Stimulated activated CD8-positive, alpha-beta memory T cell treated with anti-CD3 and anti-CD28 coated beads, Interleukin-7, amount 100 ng/mL, for 24 hours (primary cell): ENCODE measurements around the gene DDX39A.
"Not testable (repeated sequence)": the region's sequence is repeated elsewhere in the genome, so short reads cannot be mapped to it uniquely, and the experiment has no call there.

Experiments
- DNase-seq: peaks from one replicate; pipeline ENCODE4 v3.0.0-alpha.2; 2020; ENCODE audit warnings: low read depth

Gene DDX39A

DNA sequence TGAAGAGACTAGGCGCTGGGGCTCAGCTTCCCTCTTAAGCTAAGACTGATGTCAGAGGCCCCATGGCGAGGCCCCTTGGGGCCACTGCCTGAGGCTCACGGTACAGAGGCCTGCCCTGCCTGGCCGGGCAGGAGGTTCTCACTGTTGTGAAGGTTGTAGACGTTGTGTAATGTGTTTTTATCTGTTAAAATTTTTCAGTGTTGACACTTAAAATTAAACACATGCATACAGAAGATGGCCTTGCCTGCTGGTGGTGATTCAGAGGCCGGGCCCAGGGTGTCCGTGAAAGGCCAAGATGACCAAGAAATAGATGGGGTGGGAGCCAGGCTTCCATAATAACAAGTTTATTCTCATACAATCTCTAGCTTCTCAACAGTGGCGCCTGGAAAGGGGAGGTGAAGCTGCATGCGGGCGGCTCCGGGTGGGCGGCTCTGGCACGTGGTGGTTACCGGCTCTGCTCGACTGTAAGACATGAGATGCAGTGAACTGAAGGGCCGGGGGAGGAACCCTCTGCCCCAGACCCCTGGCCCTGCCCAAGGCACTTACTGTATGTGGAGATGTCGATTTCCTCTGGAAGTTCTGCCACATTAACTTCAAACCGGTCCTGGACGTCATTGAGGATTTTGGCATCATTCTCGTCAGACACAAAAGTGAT is 10.5 kb downstream of the DDX39A start:
- no peak for DNase-seq

DNA sequence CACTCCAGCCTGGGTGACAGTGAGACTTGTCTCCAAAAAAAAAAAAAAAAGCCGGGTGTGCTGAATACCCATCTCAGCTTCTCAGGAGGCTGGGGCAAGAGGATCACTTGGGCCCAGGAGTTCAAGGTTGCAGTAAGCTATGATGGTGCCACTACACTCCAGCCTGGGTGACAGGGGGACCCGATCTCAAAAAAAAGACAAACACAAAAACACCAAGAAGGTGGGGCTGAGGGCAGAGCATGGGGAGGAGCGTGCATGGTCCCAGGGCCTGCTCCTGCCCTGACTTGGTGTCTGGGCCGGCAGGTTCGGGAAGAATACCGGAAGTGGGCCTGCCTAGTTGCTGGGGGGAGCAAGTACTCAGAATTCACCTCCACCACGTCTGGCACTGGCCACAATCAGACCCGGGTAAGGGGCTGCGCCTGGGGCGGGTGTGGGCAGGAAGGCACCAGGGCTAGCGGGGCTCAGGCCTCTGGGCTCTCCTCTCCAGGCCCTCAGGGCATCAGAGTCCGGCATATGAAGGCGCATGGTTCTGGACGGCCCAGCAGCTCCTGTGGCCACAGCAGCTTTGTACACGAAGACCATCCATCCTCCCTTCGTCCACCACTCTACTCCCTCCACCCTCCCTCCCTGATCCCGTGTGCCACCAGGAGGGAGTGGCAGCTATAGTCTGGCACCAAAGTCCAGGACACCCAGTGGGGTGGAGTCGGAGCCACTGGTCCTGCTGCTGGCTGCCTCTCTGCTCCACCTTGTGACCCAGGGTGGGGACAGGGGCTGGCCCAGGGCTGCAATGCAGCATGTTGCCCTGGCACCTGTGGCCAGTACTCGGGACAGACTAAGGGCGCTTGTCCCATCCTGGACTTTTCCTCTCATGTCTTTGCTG is 11.3 kb downstream of the DDX39A start:
- DNase-seq: no peak

DNA sequence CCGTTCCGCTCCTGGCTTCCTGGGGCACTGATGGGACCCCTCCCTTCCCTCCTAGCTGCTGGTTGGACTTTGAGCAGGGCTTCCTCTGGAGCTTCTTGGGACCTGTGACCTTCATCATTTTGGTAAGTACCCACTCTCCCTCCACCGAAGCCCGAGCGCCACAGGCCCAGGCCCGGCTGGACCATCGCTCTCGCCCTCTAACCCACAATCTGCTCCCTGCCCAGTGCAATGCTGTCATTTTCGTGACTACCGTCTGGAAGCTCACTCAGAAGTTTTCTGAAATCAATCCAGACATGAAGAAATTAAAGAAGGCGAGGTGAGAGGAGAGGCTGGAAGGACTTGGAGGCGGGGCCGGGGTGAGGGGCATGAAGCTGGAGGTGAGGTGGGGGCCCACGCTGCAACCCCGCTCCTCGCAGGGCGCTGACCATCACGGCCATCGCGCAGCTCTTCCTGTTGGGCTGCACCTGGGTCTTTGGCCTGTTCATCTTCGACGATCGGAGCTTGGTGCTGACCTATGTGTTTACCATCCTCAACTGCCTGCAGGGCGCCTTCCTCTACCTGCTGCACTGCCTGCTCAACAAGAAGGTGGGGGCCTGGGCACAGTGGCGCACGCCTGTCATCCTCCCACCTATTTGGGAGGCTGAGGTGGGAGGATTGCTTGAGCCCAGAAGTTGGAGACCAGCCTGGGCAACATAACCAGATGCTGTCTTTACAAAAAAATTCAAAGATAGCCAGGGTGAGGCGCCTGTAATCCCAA is 12.3 kb downstream of the DDX39A start:
- no peak for DNase-seq

DNA sequence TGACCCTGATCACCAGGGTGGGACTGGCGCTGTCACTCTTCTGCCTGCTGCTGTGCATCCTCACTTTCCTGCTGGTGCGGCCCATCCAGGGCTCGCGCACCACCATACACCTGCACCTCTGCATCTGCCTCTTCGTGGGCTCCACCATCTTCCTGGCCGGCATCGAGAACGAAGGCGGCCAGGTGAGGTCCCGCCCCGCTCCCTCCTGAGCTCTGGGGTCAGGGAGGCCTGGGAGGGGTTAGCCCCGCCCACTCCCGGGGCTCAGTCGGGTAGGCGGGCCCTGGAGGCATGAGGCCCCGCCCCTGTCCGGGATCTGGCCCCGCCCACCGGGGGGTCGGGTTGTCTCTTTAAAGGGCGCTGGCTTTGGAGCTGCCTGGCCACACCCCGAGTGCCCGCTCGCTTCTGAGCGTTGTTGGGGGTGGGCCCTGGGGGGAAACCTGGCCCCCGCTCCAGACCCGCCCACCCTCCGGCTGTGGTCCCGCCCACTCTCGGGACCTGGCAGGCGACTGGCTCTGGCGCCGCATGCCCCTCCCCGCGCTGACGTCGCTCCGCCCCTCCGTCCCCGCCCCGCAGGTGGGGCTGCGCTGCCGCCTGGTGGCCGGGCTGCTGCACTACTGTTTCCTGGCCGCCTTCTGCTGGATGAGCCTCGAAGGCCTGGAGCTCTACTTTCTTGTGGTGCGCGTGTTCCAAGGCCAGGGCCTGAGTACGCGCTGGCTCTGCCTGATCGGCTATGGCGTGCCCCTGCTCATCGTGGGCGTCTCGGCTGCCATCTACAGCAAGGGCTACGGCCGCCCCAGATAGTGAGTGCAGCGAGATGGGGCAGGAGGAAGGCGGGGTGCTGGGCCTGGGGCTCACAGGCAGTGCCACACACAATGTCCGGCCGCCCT is 13.1 kb downstream of the DDX39A start:
- peak; percentile 83 for DNase-seq

DNA sequence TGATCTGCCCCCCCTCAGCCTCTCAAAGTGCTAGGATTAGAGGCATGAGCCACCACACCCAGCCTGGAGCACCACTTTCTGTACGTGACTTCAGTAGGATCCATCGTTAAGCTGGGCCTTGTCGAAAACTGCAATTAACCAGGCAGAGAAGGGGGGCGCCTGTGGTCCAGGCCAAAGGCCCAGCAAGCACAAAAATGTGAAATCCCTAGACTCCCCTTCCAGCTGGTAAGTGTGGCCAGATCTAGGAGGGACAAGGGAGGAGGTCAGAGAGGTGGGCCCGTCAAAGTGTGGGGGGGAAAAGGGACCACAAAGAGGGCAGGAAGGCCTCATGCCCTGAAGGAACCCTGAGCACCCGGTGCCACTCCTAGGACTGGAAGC is 13.8 kb downstream of the DDX39A start:
- DNase-seq: no peak

DNA sequence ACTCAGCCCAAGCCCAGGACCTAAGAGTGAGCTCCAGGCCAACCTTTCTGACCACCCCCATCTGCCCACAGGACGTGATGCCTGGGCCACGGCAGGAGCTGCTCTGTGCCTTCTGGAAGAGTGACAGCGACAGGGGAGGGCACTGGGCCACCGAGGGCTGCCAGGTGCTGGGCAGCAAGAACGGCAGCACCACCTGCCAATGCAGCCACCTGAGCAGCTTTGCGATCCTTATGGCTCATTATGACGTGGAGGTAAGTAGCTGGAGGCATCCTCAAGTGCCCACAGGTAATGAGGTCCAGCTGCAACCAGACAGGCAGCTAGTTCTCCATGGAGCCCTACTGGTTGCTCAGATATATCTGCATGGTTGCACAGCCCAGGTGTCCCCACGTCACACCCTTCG is 14.8 kb downstream of the DDX39A start:
- DNase-seq: no peak

DNA sequence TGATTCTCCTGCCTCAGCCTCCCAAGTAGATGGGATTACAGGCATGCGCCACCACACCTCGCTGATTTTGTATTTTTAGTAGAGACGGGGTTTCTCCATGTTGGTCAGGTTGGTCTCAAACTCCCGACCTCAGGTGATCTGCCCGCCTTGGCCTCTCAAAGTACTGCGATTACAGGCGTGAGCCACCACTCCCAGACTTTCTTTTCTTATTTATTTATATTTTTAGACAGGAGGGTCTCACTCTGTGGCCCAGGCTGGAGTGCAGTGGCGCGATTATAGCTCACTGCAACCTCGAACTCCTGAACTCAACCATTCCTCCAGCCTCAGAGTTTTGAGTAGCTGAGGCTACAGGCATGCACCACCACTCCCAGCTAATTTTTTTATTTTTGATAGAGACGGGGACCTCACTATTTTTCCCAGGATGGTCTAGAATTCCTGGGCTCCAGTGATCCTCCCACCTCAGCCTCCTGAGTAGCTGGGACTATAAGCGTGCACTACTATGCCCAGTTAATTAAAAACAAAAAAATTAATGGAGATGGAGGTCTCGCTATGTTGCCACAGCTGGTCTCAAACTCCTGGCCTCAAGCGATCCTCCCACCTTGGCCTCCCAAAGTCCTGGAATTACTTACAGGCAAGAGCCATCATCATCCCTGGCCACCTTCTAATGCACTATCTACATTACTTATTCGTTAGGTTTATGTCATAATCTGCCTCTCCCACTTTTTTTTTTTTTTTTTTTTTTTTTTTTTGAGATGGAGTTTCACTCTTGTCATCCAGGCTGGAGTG is 15.8 kb downstream of the DDX39A start:
- DNase-seq: not testable (repeated sequence)

DNA sequence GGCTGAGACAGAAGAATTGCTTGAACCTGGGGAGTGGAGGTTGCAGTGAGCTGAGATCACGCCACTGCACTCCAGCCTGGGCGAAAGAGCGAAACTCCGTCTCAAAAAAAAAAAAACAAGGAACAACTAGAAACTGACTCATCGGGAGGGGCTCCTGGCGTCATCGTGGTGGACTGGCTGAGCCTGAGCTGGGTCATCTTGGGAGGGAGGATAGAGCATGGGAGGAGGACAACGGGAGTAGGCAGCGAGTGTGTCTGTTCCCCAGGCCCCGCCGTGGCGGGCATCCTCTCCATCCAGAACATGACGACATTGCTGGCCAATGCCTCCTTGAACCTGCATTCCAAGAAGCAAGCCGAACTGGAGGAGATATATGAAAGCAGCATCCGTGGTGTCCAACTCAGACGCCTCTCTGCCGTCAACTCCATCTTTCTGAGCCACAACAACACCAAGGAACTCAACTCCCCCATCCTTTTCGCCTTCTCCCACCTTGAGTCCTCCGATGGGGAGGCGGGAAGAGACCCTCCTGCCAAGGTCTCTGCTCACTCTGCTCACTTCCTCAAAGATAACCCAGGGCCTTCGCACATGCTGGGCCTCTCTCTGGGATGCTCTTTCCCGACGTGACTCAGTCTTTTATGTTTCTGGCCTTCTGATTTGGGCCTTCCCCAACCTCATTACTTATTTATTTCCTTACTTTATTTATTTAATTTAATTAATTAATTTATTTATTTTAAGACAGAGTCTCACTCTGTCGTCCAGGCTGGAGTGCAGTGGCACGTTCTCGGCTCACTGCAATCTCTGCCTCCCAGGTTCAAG is 16.6 kb downstream of the DDX39A start:
- no peak for DNase-seq

DNA sequence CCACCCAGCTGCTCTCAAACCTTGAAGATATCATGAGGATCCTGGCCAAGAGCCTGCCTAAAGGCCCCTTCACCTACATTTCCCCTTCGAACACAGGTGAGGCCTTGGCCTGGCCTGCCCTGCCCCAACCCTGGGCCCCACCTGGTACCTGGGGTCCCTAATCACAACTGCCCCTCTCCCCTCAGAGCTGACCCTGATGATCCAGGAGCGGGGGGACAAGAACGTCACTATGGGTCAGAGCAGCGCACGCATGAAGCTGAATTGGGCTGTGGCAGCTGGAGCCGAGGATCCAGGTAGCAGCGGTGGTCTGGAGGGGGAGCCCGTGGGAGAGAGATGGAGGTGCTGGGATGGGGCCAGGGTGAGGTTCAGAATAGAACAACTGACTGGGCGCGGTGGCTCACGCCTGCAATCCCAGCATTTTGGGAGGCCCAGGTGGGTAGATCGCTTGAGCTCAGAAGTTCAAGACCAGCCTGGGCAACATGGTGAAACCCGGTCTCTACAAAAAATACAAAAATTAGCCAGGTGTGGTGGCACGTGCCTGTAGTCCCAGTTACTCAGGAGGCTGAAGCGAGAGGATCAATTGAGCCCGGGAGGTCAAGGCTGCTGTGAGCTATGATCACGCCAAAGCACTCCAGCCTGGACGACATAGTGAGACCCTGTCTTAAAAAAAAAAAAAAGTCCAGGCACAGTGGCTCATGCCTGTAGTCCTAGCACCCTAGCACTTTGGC is 17.5 kb downstream of the DDX39A start:
- DNase-seq: no peak

DNA sequence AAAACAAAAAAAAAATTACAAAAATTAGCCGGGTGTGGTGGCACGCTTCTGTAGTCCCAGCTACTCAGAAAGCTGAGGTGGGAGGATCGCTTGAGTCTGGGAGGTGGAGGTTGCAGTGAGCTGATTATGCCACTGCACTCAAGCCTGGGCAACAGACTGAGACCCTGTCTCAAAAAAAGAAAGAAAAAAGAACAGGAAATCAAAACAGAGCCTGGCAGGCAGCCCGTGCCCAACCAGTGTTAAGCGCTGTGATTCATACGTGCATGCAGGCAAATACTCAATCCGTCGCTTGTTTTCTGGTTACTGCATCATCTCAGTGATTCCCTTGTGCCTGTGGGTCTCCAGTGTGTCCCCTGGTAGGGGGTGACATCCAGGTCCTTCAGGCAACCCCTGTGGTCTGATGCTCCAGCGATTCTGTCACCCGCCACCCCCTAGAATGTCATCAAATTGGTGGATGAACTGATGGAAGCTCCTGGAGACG is 18.1 kb downstream of the DDX39A start:
- DNase-seq: no peak

DNA sequence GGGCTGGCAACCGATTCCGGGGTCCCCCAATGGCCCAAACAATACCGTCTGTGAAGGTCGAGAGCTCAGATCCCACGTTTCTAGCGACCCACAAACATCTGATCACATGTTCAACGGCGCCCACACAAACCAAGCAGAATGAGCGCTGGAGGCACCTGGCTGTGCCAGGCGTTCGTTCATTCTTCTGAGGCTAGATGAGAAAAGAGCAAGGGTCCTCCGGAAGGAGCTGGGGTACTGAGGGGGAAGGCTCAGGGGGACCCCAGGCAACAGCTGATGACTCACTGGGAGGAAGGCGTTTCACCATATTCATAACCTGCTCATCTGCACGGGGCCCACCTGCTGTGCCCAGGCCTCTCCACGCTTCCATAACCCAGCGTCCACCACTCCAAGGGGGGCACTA is 22.0 kb downstream of the DDX39A start:
- DNase-seq: not testable (repeated sequence)

DNA sequence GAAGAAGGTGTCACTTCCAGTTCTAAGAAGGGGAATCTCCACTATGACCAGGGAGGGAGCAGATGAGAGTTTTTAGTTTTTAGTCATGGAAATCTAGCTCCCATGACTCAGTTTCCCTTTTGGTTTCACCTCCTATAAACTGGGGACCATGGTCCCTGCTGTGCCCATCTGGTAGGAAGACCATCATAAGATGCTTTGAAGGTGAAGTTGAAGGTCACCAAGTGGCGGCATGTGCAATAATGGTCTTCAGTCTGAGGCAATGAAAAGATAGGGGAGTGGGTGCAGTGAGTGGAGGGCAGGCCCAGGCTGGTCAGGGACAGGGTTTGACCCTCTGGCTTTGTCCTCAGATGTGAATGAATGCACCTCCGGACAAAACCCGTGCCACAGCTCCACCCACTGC is 22.4 kb downstream of the DDX39A start:
- not testable (repeated sequence) for DNase-seq

DNA sequence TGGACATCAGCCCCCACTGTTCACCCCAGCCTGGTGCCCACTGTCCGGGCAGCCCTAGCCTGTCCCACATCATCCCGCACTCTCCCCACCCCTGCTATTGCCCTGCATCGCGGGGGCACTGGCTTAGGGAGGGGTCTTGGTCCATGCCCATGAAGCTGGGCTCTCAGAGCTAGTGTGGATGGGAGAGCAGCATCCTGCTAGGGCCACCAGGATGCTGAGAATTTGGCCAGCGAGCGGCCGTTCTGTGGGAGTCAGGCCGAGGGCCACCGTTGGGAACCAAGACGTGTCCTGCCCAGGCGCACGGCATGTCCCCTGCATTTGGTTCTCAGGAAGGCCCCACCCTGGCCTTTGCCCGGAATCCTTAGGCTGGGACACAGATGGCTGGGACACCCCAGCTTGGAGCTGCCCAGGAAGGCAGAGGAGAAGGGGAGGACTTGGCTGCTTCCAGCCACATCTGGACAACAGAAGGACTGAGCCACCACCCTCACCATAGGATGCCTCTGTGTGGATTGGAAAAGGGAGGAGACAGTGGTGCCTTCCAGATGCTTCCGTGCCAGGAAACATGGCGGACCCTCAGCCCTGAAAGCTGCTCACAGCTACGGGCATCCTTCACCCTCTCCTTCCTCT is 23.3 kb downstream of the DDX39A start:
- DNase-seq: no peak

DNA sequence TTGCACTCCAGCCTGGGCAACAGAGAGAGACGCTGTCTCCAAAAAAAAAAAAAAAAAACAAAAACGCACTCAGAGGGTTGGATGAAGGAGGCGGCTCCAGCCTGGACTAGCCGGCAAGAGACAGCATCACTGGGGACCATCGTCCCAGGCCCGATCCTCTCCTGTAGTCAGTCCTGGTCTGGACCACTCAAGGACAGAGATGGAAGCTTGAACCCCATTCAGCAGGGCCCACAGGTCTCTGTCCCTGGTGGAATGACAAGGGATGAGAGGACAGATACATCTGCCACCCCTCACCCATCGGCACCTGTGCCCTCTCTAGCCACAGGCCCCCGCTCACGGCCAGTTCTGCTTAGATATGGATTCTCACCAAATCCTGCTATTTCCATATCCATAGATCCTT is 23.9 kb downstream of the DDX39A start:
- DNase-seq: no peak

DNA sequence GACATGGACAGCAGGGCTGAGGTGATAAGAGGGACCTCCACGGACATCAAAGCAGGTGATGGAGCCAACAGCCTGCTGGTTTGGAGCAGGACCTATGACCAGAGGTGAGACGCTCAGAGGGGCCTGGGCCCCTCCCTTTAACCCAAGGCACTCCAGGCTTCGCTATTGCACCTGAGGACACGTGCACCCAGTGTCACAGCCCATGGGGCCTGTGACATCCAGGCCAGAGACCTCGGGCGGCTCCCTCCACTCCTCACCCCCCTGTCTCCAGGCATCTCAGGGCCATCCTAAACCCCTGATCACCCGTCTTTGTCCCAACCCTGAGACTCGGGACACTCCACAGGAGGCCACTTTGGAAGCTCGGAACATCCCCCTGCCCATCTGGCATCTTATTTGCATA is 25.0 kb downstream of the DDX39A start:
- DNase-seq: no peak

DNA sequence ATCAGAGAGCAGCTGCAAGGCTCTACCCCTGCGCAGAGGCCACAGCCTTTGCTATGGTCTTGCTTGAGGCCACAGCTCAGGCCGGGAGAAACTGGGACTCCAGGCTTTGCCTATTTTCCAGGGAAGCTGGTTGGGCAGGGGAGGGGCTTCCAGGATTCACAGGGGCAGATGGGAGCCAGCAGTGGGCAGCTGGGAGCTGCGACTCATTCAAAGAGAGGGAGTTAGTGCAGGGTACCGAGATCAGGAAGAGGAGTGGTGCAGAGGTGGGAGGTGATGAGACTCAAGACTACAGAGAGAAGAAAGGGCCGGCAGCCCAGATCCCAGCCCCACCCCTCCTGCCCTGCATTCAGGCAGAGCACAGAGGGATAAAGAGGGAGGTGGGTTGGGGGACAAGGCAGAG is 25.8 kb downstream of the DDX39A start:
- DNase-seq: no peak

DNA sequence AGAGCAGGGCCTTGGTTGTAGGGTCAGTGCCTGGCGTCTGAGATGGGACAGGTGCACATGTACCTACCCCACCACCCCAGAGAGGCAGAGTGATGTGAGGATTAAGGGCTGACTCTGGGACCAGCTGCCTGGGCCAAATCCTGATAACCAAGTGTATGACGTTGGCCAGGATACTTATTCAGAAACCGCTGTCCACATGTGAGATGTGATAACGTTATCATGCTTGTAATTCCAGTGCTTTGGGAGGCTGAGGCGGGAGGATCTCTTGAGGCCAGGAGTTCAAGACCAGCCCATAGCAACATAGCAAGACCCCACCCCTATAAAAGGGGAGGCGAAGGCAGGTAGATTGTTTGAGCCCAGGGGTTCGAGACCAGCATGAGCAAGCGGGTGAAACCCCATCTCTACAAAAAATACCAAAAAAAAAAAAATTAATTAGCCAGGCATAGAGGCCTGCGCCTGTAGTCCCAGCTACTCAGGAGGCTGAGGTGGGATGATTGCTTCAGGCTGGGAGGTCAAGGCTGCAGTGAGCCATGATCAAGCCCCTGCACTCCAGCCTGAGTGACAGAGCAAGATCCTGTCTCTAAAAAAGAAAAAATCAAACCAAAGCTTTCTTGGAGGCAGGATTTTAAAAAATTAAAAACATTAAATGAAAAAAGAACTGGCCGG is 27.9 kb downstream of the DDX39A start:
- DNase-seq: no peak

DNA sequence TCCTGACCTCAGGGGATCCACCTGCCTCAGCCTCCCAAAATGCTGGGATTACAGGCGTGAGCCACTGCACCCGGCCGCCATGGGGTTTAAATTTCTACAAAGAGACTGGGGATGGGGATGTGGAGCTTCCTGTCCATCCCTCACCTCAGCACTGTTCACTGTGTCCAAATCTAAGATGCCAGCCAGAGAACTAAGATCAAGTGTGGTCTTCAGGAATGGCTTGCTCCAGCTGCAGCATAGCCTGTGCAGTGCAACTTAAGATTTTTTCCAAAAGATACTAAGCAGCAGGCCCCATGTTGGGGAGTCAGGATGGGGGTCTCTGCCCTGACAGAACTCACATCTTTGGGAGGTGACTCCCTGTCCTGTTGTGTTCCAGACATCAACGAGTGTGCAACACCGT is 28.6 kb downstream of the DDX39A start:
- no peak for DNase-seq
